Measurements from ENCODE around the gene CENPO. TPM values are rescaled to one million over a fixed set of nuclear protein-coding genes. Genes with fewer than 3 reads are reported as not detected.

The CENPO gene
- total and polyA plus RNA-seq, 2 experiments from 2014 or later, result 13.2 to 13.3 TPM

DNA sequence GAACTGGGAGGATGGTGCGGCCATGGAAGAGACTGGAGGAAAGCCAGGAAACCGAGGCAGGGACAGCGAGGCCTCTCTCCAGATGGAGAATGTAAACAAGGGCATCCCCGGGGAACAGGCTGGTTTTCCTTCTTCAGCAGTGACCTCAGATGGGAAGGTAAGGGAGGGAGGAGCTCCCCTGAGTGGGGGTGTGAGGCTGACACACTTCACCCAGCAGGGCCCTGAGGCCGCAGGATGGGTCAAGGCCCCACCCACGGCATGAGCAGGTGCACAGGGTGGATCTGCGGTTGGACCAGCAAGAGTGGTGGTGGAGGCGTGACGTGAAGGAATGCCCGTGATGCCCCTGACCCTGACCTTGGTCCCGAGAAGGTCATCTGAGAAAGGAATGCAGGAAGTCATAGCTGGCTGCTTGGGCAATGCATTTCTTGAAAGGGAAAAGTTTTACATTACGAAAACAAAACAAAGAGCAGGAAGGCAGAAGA is 78.7 kb downstream of the CENPO start:
- no peak overlapping the region for H3K27ac ChIP-seq
- H3K4me2 ChIP-seq (ENCODE audit: unreplicated experiment), result no peak overlapping the region
- no peak overlapping the region for H2AFZ ChIP-seq
- no peak for DNase-seq
- no peak for TF ChIP-seq EZH2phosphoT487 (IDR thresholded peaks at IDR 0.05; ENCODE audit: insufficient read depth, low read depth)
- TF ChIP-seq EZH2 (IDR thresholded peaks at IDR 0.05; ENCODE audit: insufficient read depth, poor library complexity, severe bottlenecking), result no peak
- no peak overlapping the region for H3K9ac ChIP-seq
- H3K4me3 ChIP-seq, result no peak overlapping the region
- no peaks in the 10 kb centered on the region for H3K27me3 ChIP-seq (replicated peaks; ENCODE audit: insufficient read depth)
- H3K4me1 ChIP-seq (ENCODE audit: insufficient read depth), result no peaks in the 10 kb centered on the region
- no peaks in the 10 kb centered on the region for H3K36me3 ChIP-seq (ENCODE audit: low read depth)
- no peaks in the 10 kb centered on the region for H3K9me3 ChIP-seq (ENCODE audit: low read depth)
- no peaks in the 10 kb centered on the region for H3K79me2 ChIP-seq (ENCODE audit: insufficient read depth)
- WGBS, 2 experiments (ENCODE audit: low coverage in 1 of 2, low lambda C conversion rate in 2 of 2, missing lambda C conversion rate in 2 of 2), result 84 to 87% methylated on average over 11 to 12 of the region's 12 CpGs
- H3F3A ChIP-seq (ENCODE audit: insufficient read depth), result no peaks in the 10 kb centered on the region
- no peaks in the 10 kb centered on the region for H4K20me1 ChIP-seq (ENCODE audit: insufficient read depth)
- no peaks in the 10 kb centered on the region for H3K9me2 ChIP-seq (ENCODE audit: insufficient read depth)
- in situ Hi-C loops (cut with MboI), result no loop called here

Other genes starting within 250 kb of the CENPO start
- gene PTRHD1, start within 50 bp of the CENPO start, total RNA-seq (2014; rRNA removed; shearing (Covaris generic)), result 13.3 and 27.5 TPM in 2 replicates
- gene PTRHD1, start within 50 bp of the CENPO start, polyA plus RNA-seq (2016; fragmentation: Nextera tagmentation; extraction: Ambion mirVana), result 44.8 and 46.2 TPM in 2 replicates
- gene ADCY3, start 126.8 kb downstream of the CENPO start, total RNA-seq (2014; rRNA removed; shearing (Covaris generic)), result 42.9 and 47.4 TPM in 2 replicates
- 9.1 and 11.6 TPM in 2 replicates for gene ADCY3, start 126.8 kb downstream of the CENPO start, polyA plus RNA-seq (2016; fragmentation: Nextera tagmentation; extraction: Ambion mirVana)
- gene DNAJC27, start 178.5 kb downstream of the CENPO start, total RNA-seq (2014; rRNA removed; shearing (Covaris generic)), result 0.76 and 1.3 TPM in 2 replicates
- 2.2 and 2.9 TPM in 2 replicates for gene DNAJC27, start 178.5 kb downstream of the CENPO start, polyA plus RNA-seq (2016; fragmentation: Nextera tagmentation; extraction: Ambion mirVana)
- 0.76 and 0.97 TPM in 2 replicates for gene EFR3B, start 248.7 kb downstream of the CENPO start, total RNA-seq (2014; rRNA removed; shearing (Covaris generic))
- 0.51 and 0.75 TPM in 2 replicates for gene EFR3B, start 248.7 kb downstream of the CENPO start, polyA plus RNA-seq (2016; fragmentation: Nextera tagmentation; extraction: Ambion mirVana)

Measured in GM23248 (cell line).